ENCODE measurements around the gene FARSB. TPM values are rescaled to one million over a fixed set of nuclear protein-coding genes. Genes with fewer than 3 reads are reported as not detected.
A peak's percentile ranks its signal among the peaks of the same experiment; 100 is the strongest.

The FARSB gene
- polyA plus RNA-seq, 1 experiment, result 32.6 TPM

DNA sequence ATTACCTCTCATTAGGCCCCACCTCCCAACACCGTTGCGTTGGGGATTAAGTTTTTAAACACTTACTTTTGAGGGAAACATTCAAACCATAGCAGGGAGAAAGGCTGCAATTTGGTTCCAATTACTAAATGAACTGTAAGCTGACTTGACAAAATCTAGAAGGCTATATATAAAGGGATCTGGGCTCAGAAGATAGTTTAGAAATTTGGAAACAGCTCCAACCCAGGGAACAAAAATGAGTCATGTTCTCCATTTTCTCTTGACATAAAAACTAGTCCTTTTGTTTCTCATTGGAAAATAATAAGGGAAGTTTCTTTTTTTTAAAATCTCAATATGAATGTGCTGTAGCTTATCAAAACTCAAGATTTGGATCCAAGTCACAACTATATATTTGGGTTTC lies 33.0 kb upstream of the FARSB start:
- ChIA-PET CTCF (interaction anchor here (0.6 to 7.6 kb wide), 13 partner anchors 9 to 413 kb away, joined by 3 to 87 read pairs (median 3); no protein-coding TSS in a partner anchor), POLR2A (no interaction called here)
- Histone ChIP-seq H3K27me3 (ENCODE audit: control insufficient read depth, insufficient read depth, low read length) (no peaks in the 10 kb centered on the region), H3K9me3 (ENCODE audit: control insufficient read depth, insufficient read depth, low read length) (no peaks in the 10 kb centered on the region), H3K27ac (ENCODE audit: low read depth, low read length) (no peak overlapping the region), H3K4me3 (ENCODE audit: low read depth, low read length) (no peak overlapping the region)
- TF ChIP-seq, protein P1, sequence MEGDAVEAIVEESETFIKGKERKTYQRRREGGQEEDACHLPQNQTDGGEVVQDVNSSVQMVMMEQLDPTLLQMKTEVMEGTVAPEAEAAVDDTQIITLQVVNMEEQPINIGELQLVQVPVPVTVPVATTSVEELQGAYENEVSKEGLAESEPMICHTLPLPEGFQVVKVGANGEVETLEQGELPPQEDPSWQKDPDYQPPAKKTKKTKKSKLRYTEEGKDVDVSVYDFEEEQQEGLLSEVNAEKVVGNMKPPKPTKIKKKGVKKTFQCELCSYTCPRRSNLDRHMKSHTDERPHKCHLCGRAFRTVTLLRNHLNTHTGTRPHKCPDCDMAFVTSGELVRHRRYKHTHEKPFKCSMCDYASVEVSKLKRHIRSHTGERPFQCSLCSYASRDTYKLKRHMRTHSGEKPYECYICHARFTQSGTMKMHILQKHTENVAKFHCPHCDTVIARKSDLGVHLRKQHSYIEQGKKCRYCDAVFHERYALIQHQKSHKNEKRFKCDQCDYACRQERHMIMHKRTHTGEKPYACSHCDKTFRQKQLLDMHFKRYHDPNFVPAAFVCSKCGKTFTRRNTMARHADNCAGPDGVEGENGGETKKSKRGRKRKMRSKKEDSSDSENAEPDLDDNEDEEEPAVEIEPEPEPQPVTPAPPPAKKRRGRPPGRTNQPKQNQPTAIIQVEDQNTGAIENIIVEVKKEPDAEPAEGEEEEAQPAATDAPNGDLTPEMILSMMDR (IDR thresholded peaks at IDR 0.05; ENCODE audit: low read depth, low read length), result no peak
- DNase-seq (ENCODE audit: low read depth, low spot score), result no peak

- Histone ChIP-seq H3K9me3 (ENCODE audit: control insufficient read depth, insufficient read depth, low read length) (no peaks in the 10 kb centered on the region), H3K4me3 (ENCODE audit: low read depth, low read length) (no peak overlapping the region), H3K27me3 (ENCODE audit: control insufficient read depth, insufficient read depth, low read length) (no peaks in the 10 kb centered on the region), H3K27ac (ENCODE audit: low read depth, low read length) (no peak overlapping the region)
- DNase-seq (ENCODE audit: low read depth, low spot score), result no peak
- CTCF ChIA-PET, result interaction anchor here (7.6 kb wide), 1 partner anchor 20 kb away, joined by 87 read pairs; no protein-coding TSS in a partner anchor
- TF ChIP-seq, protein P1 (IDR thresholded peaks at IDR 0.05; ENCODE audit: low read depth, low read length), result no peak
- POLR2A ChIA-PET, result no interaction called here
Measured at GRCh38 chr2:222686086-222686750, 30.3 kb upstream of the FARSB start.

DNA sequence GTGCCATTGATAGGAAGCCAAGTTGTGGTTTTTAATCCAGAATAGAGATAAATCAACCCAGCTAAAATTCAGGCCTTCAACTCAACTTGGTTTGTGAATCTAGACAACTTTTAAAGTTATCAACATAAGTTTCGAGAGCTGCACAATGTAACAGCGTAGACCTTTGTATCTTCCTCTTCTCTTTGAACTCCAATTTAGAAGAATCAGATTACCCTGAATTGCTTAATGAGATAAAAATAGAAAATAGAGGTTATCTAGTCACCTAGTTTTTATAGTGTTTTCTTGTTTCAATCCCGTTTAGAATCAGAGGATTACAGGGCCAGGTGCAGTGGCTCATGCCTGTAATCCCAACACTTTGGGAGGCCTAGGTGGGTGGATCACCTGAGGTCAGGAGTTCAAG lies 27.9 kb upstream of the FARSB start:
- ChIA-PET POLR2A (no interaction called here), CTCF (interaction anchor here (0.6 kb wide), 1 partner anchor 288 kb away, joined by 3 read pairs; no protein-coding TSS in a partner anchor)
- Histone ChIP-seq H3K9me3 (ENCODE audit: control insufficient read depth, insufficient read depth, low read length) (no peaks in the 10 kb centered on the region), H3K27me3 (ENCODE audit: control insufficient read depth, insufficient read depth, low read length) (no peaks in the 10 kb centered on the region), H3K4me3 (ENCODE audit: low read depth, low read length) (no peak overlapping the region), H3K27ac (ENCODE audit: low read depth, low read length) (no peak overlapping the region)
- TF ChIP-seq, protein P1 (IDR thresholded peaks at IDR 0.05; ENCODE audit: low read depth, low read length), result no peak
- no peak for DNase-seq (ENCODE audit: low read depth, low spot score)

- TF ChIP-seq, protein P1 (IDR thresholded peaks at IDR 0.05; ENCODE audit: low read depth, low read length), result peak; percentile 12; the same call in 1 of the 2 replicates
- no peak overlapping the region for H3K4me3 ChIP-seq (ENCODE audit: low read depth, low read length)
- POLR2A ChIA-PET, result no interaction called here
- H3K27me3 ChIP-seq (ENCODE audit: control insufficient read depth, insufficient read depth, low read length), result peaks cover 5% of the 10 kb centered on the region
- CTCF ChIA-PET, result interaction anchor here (1.0 to 3.9 kb wide), 3 partner anchors 11 to 261 kb away, joined by 3 to 20 read pairs (median 6); no protein-coding TSS in a partner anchor
- H3K27ac ChIP-seq (ENCODE audit: low read depth, low read length), result no peak overlapping the region
- H3K9me3 ChIP-seq (ENCODE audit: control insufficient read depth, insufficient read depth, low read length), result no peaks in the 10 kb centered on the region
- DNase-seq (ENCODE audit: low read depth, low spot score), result no peak
Measured at GRCh38 chr2:222677981-222678380, 22.1 kb upstream of the FARSB start.

DNA sequence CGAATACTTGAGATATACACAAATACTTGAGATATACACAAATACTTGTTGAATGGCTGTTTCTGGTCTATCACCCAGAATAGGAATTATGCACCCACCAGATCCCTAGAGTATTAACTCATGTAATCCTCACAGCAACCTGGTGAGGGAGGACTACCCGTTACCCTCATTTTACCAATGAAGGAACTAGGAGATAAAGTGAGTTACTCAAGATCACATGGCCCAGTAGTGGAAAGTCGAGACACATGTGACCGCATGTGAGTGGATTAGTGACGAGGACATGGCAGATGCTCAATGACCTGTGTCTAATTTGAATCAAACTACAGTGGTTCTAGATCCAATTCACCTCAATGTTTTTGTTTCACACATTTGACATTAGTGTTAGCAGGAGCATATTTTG lies 18.0 kb upstream of the FARSB start:
- Histone ChIP-seq H3K27me3 (ENCODE audit: control insufficient read depth, insufficient read depth, low read length) (peaks cover 25% of the 10 kb centered on the region), H3K9me3 (ENCODE audit: control insufficient read depth, insufficient read depth, low read length) (no peaks in the 10 kb centered on the region), H3K27ac (ENCODE audit: low read depth, low read length) (no peak overlapping the region), H3K4me3 (ENCODE audit: low read depth, low read length) (no peak overlapping the region)
- no peak for DNase-seq (ENCODE audit: low read depth, low spot score)
- TF ChIP-seq, protein P1 (IDR thresholded peaks at IDR 0.05; ENCODE audit: low read depth, low read length), result no peak
- POLR2A ChIA-PET, result no interaction called here
- CTCF ChIA-PET, result no interaction called here

All from AG04450 (cell line).